Measurements from ENCODE around the gene YEATS2. TPM values are rescaled to one million over a fixed set of nuclear protein-coding genes. Genes with fewer than 3 reads are reported as not detected.
"Not testable (repeated sequence)": the region's sequence is repeated elsewhere in the genome, so short reads cannot be mapped to it uniquely, and the experiment has no call there.

Gene YEATS2
- polyA plus RNA-seq, 5 donors, result 35.5 to 49.7 (median 42.1) TPM

DNA sequence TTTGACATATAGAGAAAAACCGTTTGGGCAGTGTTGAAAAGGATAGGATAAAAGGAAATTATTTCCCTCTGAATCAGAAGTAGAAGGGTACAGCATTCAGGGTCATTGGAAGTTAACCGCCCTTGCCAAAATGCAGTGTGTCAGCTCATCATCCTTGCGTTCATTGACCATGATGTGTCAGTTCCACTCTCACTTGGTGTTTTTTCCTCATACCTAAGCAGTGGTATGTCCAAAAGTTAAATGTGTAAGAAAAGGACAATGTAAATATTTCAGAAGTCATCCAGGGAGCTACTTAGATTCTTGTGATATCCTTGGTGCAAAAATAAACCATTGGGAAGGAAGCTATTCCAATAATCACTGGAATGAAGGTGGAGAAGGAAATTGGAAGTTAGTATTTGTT, 77.0 kb downstream of the YEATS2 start:
- DNase-seq, result no peak

DNA sequence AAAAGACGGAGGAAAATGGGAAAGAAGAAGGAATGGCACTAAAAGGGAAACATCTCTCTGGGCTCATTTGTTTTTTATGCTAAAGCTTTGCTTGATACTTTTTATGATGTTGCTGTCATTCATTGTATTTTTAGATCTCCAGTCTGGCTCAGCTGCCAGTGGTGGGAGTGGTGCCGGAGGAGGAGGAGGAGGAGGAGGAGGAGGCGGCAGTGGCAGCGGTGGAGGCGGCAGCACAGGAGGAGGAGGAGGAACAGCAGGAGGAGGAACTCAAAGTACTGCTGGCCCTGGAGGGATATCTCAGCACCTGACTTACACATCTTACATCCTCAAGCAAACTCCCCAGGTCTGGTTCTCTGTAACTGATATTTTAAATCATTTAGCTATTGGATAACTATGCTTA, 78.2 kb downstream of the YEATS2 start:
- no peak for DNase-seq

DNA sequence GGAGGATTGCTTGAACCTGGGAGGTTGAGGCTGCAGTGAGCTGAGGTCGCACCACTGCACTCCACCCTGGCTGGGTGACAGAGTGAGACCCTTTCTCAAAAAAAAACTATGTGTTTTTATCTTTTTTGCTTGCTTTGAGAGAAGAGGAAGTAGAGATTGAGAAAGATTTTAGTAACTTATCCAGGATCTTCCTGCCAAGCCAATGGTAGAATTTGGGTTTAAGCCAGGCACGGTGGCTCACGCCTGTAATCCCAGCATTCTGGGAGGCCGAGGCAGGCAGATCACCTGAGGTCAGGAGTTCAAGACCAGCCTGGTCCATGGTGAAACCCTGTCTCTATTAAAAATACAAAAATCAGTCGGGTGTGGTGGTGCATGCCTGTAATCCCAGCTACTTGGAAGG, 78.9 kb downstream of the YEATS2 start:
- DNase-seq, result not testable (repeated sequence)

DNA sequence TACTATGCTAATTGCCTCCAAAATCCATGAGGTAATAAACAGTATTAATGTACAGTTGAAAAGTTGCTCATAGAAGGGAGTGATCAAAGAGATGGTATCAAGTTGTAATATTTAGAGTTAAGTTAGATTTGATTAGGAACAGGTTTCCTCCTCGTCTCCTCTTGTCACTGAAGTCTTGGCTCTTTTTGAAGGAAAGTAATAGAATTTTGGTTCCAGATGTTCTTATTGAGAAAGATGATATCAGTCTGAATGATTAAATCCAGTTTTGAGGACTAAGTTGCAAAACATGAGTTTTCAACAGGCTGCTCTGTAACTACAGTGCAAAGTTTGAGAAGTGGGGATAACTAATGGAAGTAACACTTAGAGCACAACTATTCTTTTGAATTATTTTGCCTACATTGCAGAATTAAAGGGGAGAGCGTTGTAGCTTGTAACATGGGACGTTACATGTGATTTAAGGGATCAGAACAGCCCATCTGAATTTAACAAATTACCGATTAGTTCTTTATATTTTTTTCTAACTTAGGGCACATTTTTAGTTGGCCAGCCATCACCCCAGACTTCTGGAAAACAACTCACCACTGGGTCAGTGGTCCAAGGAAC, 79.5 kb downstream of the YEATS2 start:
- DNase-seq, result no peak

DNA sequence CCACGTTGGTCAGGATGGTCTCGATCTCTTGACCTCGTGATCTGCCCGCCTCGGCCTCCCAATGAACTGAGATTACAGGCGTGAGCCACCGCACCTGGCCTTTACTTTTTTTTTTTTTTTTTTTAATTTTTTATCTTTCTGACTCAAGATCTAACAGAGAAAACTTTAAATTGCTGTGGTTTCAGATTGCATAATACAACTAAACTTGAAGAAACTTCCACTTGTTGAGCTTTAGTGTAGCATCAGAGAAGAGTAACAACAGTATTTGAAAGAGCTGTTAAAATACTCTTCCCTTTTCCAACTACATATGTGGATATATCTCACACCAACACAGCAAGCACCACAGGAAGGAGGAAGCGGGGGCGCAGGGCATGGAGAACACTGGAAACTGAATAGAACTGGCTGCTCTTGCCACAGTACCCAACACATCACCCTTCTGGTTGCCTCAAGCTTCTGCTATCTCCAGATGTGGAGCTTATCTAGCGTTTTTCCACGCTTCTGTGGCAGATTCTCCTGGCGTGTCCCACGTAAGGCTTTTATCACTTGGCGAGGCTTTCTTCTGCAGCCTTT, 82.4 kb downstream of the YEATS2 start:
- DNase-seq, result no peak

DNA sequence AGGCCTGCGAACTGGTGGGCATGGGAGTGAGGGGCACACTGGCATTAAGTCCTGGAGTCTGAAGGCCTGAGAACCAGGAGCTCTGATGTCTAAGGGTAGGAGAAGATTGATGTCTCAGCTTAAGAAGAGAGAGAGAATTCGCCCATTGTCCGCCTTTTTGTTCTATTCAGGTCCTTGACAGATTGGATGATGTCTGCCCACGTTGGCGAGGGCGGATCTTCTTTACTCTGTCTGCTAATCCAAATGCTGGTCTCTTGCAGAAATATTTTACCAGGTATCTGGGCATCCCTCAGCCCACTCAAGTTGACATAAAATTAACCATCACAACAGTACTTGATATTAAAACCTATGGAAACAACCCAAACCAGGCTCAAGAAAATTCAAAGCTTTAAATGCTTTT, 83.6 kb downstream of the YEATS2 start:
- DNase-seq, result no peak

DNA sequence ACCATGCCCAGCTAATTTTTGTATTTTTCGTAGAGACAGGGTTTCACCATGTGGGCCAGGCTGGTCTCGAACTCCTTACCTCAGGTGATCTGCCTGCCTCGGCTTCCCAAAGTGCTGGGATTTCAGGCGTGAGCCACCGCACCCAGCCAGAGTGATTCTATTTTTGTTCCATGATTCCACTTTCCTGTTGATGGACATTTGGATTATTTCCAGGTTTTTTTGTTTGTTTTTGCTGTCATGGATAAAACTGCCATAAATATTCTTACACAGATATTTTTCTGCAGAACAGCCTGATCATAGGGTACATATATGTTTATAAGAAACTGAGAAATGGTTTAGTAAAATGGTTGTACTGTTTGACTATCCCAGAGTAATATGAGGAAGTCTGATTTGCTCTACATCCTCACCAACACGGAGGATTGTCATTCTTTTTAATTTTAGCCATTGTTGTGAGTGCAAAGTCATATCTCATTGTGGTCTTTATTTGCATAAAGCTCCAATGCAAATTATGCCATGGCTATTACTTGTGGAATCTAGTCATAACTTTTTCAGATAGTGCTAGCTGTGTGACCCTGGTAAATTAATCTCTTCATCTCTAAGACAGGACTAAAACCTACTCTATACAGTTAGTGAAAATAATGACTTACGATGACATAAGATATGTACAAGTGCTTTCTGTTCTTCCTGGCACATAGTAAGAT, 85.1 kb downstream of the YEATS2 start:
- no peak for DNase-seq

DNA sequence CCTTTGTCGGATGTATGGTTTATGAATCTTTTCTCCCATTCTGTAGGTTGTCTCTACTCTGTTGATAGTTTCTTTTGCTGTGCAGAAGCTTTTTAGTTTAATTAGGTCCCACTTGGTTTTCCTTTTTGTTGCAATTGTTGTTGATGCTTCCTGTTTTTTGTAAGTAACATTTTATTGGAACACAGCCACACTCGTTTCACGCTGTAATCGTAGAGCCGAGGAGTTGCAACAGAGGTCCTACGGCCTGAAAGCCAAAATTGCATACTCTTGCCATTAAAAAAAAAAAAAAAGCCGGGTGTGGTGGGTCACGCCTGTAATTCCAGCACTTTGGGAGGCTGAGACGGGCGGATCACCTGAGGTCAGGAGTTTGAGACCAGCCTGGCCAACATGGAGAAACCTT, 86.9 kb downstream of the YEATS2 start:
- DNase-seq, result not testable (repeated sequence)

DNA sequence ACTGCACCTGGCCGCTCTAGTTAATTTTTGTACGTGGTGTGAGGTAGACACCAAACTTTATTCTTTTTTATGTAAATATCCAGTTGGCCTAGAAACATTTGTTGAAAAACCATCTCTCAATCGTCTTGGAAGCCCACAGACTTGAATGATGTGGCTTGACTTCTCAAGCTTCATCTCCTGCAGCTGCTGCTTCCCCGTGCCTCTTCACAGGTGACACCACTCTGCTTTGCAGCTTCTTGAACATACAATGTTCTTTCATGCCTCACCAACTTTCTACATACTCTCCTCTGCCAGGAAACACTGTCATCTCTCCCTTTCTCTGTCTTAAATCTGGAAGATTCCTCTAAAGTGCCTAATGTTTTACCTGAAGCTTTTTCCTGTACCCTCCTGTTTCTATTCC, 92.2 kb downstream of the YEATS2 start:
- no peak for DNase-seq

DNA sequence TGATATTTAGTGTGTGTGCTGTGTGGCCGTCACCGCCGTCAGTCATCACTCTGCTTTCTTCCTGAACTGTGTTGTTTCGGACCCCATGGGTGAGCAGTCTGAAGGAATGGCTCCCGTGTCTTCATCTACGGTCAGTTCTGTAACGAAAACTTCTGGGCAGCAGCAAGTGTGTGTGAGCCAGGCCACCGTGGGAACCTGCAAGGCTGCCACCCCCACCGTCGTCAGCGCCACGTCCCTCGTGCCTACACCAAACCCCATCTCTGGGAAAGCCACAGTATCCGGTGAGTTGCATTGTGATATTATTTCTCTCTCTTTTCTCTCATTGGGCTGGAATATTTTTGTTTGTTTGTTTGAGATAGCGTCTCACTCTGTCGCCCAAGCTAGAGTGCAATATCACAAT, 93.1 kb downstream of the YEATS2 start:
- no peak for DNase-seq

DNA sequence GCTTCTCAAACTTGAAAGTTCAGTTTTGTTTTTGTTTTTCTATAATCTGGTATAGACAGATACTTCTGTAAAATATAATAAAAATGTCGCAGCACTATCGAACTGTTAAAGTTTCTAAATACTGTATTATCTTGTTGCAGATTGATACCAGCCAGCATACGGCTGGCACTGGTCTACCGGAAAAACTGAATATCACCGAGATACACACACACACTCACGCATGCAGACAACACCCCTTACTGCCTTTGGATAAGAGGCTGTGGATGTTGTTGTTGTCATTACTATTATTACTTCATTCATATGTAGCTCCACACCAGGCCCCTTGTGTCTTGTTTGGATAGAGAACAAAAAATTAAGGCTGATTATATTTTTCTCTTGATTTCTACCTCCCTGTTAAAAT, 95.4 kb downstream of the YEATS2 start:
- no peak for DNase-seq

DNA sequence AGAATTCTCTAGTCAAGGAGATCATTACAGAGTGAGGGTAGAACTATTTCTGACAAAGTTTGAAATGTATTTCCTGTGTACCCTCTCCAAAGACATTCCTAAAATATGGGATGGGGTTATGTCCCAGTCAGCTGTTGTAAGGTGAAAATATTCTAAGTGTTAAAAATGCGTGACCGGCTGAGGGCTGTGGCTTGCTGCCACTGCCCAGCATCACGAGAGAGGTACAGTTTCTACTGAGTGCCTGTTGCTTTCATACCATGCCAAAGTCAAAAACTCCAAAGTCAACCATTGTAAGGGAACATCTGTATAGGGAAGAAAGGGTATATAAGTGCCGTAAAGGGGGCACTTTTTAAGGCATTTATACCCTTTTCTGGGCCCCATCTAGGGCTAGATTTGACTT, 96.9 kb downstream of the YEATS2 start:
- DNase-seq, result no peak

DNA sequence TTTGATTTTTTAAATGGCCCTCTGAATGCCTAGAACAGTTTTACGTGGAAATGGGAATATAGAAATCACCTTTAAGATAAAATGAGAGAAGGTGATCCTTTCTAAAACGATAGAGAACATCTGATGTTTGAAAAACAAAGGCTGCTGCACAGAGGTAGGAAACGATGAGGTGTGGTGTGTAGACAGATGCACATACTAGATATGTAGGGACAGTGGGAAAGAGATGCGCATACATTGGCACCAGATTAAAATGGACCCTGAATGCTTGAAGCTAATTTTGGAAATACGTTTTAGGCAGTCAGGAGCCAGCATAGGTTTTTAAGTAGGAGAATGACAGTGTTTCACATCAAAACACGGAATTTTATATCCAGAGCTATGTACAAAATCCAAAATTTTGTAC, 98.8 kb downstream of the YEATS2 start:
- DNase-seq, result no peak

DNA sequence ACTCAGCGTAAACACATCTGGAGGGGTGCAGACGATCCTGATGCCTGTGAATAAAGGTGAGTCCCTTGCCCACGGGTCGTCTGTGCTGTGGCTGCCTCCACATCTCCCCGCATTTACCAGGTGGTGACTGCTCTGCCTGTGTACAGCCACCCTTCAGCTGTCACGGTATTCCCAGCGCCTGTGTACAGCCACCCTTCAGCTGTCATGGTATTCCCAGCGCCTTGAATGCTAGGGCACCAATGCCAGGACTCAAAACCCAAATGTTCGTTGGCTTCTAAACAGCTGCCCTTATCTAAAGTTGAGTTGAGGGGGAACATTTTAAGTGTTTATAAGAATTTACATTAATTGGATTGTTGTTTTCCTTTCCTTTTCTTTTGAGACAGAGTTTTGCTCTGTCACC, 100.4 kb downstream of the YEATS2 start:
- no peak for DNase-seq

DNA sequence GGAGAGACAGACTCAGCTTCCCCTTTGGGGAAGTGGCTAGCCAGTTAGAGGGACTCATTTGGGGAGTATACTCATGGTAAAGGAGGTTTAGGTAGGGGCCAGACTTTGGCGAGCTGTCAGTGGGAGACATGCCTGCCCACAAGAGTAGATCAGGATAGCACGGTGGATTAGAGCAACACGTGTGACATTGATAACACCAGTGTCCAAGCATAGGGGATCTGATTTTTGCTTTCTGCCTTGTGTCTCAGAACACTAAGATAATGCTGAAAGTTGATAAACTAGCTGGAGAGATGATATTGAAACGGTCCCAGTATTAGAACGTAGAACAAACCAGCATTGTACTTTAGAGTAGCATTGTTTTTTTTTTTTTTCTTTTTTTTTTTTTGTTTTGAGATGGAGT, 101.9 kb downstream of the YEATS2 start:
- no peak for DNase-seq

DNA sequence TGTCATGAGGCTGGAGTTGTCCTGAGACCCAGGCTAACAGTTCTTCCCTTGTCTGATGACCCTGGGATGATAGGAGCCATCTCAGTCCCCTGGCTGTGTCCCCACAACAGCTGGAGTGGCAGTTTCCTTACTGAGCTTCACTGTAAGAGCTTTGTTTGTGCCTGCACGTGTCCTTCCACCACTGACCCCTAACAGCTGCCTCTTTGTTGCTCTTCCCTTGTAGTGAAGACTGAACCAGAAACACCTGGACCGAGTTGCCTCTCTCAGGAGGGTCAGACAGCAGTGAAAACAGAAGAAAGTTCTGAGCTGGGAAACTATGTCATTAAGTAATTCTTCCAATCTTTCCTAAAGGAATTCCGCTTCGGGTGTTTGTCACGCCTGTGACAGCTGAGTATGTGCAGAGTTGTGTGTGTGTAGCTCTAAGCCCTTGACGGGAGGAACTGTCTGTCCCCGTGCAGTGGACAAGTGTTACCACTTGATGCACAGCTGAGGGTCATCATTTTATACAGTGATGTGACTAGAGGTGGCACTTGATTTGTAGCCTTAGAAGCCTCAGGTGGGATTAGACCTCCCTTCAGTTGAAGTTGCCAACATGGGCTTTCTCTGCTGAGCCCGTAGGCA, 102.8 kb downstream of the YEATS2 start:
- no peak for DNase-seq

DNA sequence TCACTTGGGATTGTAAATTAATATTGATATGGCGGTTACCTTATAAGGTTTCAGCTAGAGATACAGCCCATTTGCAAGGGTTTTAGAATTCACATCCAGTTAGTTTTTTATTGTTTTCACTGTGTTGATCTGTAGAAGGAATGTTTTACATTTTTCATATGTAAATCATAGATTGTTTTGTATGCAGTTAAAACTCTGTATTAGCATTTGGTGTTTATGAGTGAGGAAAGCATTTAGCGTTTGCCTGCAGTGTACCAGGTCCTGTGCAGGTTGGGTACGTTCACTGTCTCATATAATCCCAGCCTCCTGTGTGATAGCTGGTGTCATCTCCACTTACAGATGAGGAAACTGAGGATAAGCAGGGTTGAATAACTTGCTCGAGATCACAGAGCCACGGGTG, 104.0 kb downstream of the YEATS2 start:
- DNase-seq, result no peak

DNA sequence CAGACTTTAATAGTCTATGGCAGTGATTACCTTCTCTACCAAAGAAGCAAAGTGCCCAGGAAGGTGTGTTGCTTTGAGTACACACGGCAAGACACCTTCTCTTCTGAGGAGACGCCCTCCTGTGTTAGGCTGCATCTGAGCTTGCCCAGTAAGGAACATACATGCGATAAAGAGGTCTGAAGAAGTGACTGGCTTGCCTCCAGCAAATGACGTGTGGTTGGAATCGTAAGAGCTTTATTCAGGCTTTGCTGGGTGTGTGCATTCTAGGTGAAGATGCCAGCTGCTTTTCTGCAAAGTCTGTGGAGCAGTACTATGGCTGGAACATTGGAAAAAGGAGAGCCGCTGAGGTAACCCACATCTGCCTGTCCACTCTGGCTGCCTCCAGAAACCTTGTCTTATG, 105.4 kb downstream of the YEATS2 start:
- no peak for DNase-seq

DNA sequence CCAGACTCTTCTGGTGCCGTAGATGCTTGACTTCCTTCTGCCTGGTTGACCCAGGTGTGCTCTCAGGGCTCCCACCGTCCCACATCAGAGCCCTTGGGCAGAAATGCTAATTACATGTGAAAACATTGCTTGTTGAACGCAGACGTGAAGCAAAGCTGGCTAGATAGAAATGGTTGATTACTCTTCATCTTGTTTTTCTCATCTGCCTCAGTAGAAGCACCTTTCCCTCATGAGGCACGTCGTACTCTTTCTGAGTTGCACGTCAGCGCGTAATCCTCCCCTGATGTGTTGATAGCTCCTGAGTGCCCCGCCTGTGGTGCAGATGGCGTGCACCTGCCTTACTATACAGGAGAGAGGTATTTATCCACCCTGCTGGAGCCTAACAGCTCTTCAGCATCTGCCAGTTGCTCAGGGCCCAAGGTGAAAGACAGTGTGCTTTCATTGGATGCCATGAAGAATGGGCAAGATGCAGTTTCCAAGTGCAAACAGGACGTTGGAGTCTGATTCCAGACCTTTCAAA, 109.7 kb downstream of the YEATS2 start:
- no peak for DNase-seq

DNA sequence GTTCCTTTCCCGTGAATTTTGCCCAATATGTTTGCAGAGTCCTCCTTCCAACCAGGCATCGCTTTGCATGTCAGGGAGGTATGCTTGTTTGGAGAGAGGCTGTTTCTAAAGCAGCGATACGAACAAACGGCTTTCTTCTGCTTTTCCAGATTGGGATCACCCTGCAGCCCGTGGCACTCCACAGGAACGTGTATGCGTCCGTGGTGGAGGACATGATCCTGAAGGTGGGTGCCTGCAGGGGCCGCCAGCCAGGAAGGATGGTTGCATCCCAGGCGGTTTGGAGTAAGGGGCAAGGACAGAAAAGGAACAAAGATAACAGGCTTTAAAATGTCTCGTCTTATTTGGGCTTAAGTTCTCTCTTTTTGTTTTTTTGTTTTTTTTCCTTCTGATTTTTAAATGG, 110.3 kb downstream of the YEATS2 start:
- no peak for DNase-seq

DNA sequence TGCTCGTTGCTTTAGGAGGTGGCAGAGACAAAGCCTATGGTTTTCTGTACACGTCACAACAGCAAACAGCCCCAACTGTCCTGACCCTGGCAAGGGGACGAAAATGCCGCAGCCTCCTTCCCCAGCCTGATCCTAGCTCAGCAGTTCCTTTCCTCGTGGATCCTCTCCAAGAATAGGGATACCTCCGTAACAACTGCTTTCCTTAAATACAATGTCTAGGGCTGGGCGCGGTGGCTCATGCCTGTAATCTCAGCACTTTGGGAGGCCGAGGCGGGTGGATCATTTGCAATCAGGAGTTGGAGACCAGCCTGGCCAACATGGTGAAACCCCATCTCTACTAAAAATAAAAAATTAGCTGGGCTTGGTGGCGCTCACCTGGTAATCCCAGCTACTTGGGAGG, 110.8 kb downstream of the YEATS2 start:
- DNase-seq, result no peak

DNA sequence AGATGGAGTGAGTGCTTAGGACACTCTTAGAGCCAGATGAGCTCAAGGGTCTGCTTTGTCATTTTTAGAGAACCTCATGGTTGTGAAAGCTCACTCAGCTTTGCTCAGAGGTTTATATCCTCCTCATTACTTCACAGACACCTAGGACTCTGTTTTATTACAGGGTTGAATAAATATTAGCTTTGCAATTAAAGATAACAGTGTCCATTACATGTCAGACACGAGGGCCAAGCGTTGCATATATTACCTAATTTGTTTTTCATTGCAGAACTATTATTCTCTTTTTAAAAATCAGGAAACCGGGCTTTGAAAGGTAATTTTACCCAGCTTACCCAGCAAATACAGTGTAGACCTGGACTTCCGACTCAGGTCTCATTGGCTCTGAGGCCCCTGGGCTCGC, 111.7 kb downstream of the YEATS2 start:
- no peak for DNase-seq

All from right lung (tissue), 5 donors.